ENCODE measurements around the gene PIK3CA.

DNA sequence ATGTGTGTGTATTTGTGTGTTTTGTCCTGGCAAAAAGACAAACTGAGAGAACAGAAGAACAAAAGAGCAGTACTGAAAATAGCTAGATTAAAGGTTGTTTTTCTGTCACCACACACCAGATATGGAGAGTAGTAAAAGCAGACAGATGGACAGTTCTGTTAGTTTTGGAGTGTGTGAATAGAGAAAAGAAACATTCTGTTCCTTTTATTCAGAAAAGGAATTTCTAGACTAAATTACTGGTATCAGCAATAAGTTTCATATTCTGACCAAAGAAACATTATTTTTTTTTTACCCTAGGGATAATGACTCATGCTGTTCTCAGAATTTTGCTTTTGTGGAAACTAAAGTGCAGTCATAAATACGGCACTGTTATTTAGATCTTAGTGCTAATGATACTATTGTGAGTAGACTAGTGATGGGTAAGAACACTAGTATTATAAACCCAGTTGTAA lies 32.9 kb downstream of the PIK3CA start:
- TF ChIP-seq POLR2AphosphoS5 (IDR thresholded peaks at IDR 0.05; ENCODE audit: low read depth, low read length) = no peak
- no peak for TF ChIP-seq POLR2A (IDR thresholded peaks at IDR 0.05; ENCODE audit: low read depth, low read length)
- TF ChIP-seq TAF1 (IDR thresholded peaks at IDR 0.05; ENCODE audit: low read depth, low read length) = no peak
- TF ChIP-seq POU2F2 (IDR thresholded peaks at IDR 0.05; ENCODE audit: low read depth, low read length) = no peak

All from GM12891 (cell line).